ENCODE measurements around the gene RPIA. TPM values are rescaled to one million over a fixed set of nuclear protein-coding genes. Genes with fewer than 3 reads are reported as not detected.

The RPIA gene
- total RNA-seq (2016; rRNA removed; fragmentation: Illumina TruSeq; extraction: Trizol) (23.9 and 31.6 TPM in 2 replicates), polyA plus RNA-seq (2011; rRNA removed) (13.3 and 13.7 TPM in 2 replicates), polyA minus RNA-seq (2011; rRNA and poly(A)+ RNA removed; ENCODE audit: low replicate concordance) (8.2 and 8.9 TPM in 2 replicates), Bru-seq, nascent RNA (percentile 83 among the genes with signal in this experiment), BruChase-seq, experiment 1, labeled RNA remaining after a 6-hour chase (percentile 80 among the genes with signal in this experiment), BruChase-seq, experiment 2, labeled RNA remaining after a 2-hour chase (percentile 77 among the genes with signal in this experiment)
- 12.9 and 13.3 TPM in 2 replicates for total RNA-seq (2016; cell fraction: cytosol; rRNA removed; fragmentation: Illumina TruSeq; extraction: Trizol; ENCODE audit: low read depth)
- 23.0 and 31.5 TPM in 2 replicates for total RNA-seq (2016; cell fraction: insoluble cytoplasmic fraction; rRNA removed; fragmentation: Illumina TruSeq; extraction: Trizol)
- total RNA-seq (2016; cell fraction: membrane; rRNA removed; fragmentation: Illumina TruSeq; extraction: Trizol): 25.6 and 26.4 TPM in 2 replicates
- 14.1 and 18.1 TPM in 2 replicates for total RNA-seq (2016; cell fraction: nucleus; rRNA removed; fragmentation: Illumina TruSeq; extraction: Trizol)
- polyA plus RNA-seq (2011; cell fraction: cytosol; rRNA removed): 12.9 and 13.4 TPM in 2 replicates
- 6.1 and 9.3 TPM in 2 replicates for polyA plus RNA-seq (2011; cell fraction: nucleus; rRNA removed)
- 21.5 and 22.6 TPM in 2 replicates for polyA plus RNA-seq (2012)
- polyA plus RNA-seq (2016; cell fraction: cytosol; fragmentation: Illumina TruSeq; extraction: Trizol; ENCODE audit: low read depth): 23.8 and 26.4 TPM in 2 replicates
- 50.9 and 54.3 TPM in 2 replicates for polyA plus RNA-seq (2016; cell fraction: insoluble cytoplasmic fraction; fragmentation: Illumina TruSeq; extraction: Trizol; ENCODE audit: low read depth)
- 31.6 and 32.5 TPM in 2 replicates for polyA plus RNA-seq (2016; cell fraction: membrane; fragmentation: Illumina TruSeq; extraction: Trizol; ENCODE audit: low read depth)
- polyA plus RNA-seq (2016; cell fraction: nucleus; fragmentation: Illumina TruSeq; extraction: Trizol; ENCODE audit: insufficient read depth, low read depth): 37.5 and 37.9 TPM in 2 replicates
- 7.5 and 8.7 TPM in 2 replicates for polyA minus RNA-seq (2011; cell fraction: cytosol; rRNA and poly(A)+ RNA removed)
- 10.8 and 12.0 TPM in 2 replicates for polyA minus RNA-seq (2011; cell fraction: nucleus; rRNA and poly(A)+ RNA removed)
- long read RNA-seq, experiment 1, transcript RPIA-201 (9 exons, 1,848 nt): major isoform, 9 of 11 reads
- long read RNA-seq, experiment 1, partial matches to known transcripts: 2 of 11 reads
- long read RNA-seq, experiment 1, other reads (novel, unspliced or antisense): 0 of 11 reads
- long read RNA-seq, experiment 2, transcript RPIA-201 (9 exons, 1,848 nt): major isoform, 40 of 84 reads
- long read RNA-seq, experiment 2, partial matches to known transcripts: 1 of 84 reads
- long read RNA-seq, experiment 2, other reads (novel, unspliced or antisense): 43 of 84 reads

DNA sequence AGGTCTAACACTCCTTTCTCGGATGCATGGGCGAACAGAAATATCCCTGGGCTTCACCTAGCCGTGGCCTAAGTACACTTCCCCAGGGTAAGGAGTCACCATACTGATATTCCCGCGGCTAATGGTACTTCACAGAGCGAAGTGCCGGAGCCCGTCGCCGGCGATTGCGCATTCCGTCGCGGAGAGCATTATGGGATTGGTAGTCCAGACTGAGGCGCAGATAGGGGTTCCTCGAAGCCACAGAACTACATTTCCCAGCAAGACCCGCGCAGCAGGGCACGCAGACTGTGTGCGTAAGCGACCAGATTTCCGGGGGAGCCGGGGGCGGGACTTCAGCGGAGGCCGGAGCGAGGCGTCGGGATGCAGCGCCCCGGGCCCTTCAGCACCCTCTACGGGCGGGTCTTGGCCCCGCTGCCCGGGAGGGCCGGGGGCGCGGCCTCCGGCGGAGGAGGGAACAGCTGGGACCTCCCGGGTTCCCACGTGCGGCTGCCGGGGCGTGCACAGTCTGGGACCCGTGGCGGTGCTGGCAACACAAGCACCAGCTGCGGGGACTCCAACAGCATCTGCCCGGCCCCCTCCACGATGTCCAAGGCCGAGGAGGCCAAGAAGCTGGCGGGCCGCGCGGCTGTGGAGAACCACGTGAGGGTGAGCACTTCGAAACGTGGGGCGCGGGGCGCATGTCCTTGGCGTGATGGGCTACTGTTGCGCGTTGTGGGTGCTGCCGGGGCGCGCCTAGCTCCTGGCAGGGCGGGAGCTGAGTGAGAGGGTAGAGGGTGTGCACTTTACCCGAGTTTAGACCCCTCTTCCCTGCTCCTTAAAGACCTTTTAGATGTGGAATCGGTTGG lies at the start of gene RPIA:
Gene RPIA (plus strand): TSS at position 335 of the 845 bp plus-strand sequence. CDS start 26 bp downstream, at position 361.
- H3K9ac ChIP-seq (ENCODE audit: insufficient read depth, low read depth, low read length): peak within 1 kb of the TSS; percentile 88
- intact Hi-C loops (cut with micrococcal nuclease; ENCODE audit: unreplicated experiment) (loop anchor here (1.0 to 2.0 kb wide), 3 partner anchors 15 to 65 kb away; partner anchors contain the start of gene EIF2AK3), in situ Hi-C loops (cut with HindIII; ENCODE audit: extremely low pct_ligation_motif_present, low pct_unique_long_range_greater_than_20kb) (no loop called here)
- ATAC-seq (peak; percentile 96), FAIRE-seq (peak; percentile 59), DNase-seq (ENCODE audit: low spot score) (peak; percentile 99)
- peaks cover 50% of the 10 kb centered on the region for H3K4me1 ChIP-seq (ENCODE audit: insufficient read depth, low read length)
- peak within 1 kb of the TSS; percentile 94 for H2AFZ ChIP-seq (ENCODE audit: low read length)
- no peaks in the 10 kb centered on the region; a peak in 1 of 5 replicates for H3K27me3 ChIP-seq (ENCODE audit: control insufficient read depth in 1 of 2, insufficient read depth in 2 of 2, low read length in 2 of 2)
- H3K4me3 ChIP-seq (replicated peaks in 1 of 3; ENCODE audit: insufficient read depth in 1 of 3, low read depth in 2 of 3, low read length in 3 of 3): peak within 1 kb of the TSS; percentile 87 to 89 (median 88)
- ChIA-PET CTCF (ENCODE audit: low intra/inter-chr PET ratio, low total read pairs) (no interaction called here), POLR2A (interaction anchor here (0.6 to 2.9 kb wide), 11 partner anchors 10 to 676 kb away, joined by 3 to 24 read pairs (median 4); partner anchors contain the start of gene RNU2-63P)
- H4K20me1 ChIP-seq (ENCODE audit: insufficient read depth, low read length): no peaks in the 10 kb centered on the region
- H3K36me3 ChIP-seq (replicated peaks in 1 of 2; ENCODE audit: control insufficient read depth in 1 of 2, insufficient read depth in 2 of 2, low read length in 2 of 2): no peaks in the 10 kb centered on the region
- H3K27ac ChIP-seq (ENCODE audit: extremely low read length, insufficient read depth, low read length): peak within 1 kb of the TSS; percentile 82
- BruUV-seq (replicated peaks): no TSS peak
- peak within 1 kb of the TSS; percentile 99 for H3K4me2 ChIP-seq (ENCODE audit: low read depth, low read length)
- H3K9me3 ChIP-seq (ENCODE audit: low read length): no peaks in the 10 kb centered on the region
- H3K79me2 ChIP-seq (ENCODE audit: insufficient read depth, low read length): peaks cover 66% of the 10 kb centered on the region
- under 1% methylated on average over 24 of the region's 71 CpGs for WGBS (ENCODE audit: low lambda C conversion rate)
- peak; percentile 12; the same call in 1 of the 2 replicates for TF ChIP-seq MLX (CRISPR knock-in tag; IDR thresholded peaks at IDR 0.05)
- TF ChIP-seq SALL2 (CRISPR knock-in tag; IDR thresholded peaks at IDR 0.05): peak; percentile 85
- peak; percentile 52; the same call in 1 of the 2 replicates for TF ChIP-seq NFYC (CRISPR knock-in tag; IDR thresholded peaks at IDR 0.05)
- TF ChIP-seq PHF5A (CRISPR knock-in tag; IDR thresholded peaks at IDR 0.05; ENCODE audit: low read depth, unreplicated experiment): no peak
- TF ChIP-seq ZNF749 (CRISPR knock-in tag; IDR thresholded peaks at IDR 0.05; ENCODE audit: borderline replicate concordance): peak; percentile 55; the same call in 1 of the 2 replicates
- peak; percentile 65; the same call in 1 of the 2 replicates for TF ChIP-seq KLF9 (CRISPR knock-in tag; IDR thresholded peaks at IDR 0.05; ENCODE audit: low read depth)
- TF ChIP-seq KAT7 (CRISPR knock-in tag; IDR thresholded peaks at IDR 0.05; ENCODE audit: borderline replicate concordance): peak; percentile 32
- TF ChIP-seq ZNF839 (CRISPR knock-in tag; IDR thresholded peaks at IDR 0.05; ENCODE audit: borderline replicate concordance): peak; percentile 64
- no peak for TF ChIP-seq CERS6 (CRISPR knock-in tag; IDR thresholded peaks at IDR 0.05)
- TF ChIP-seq ZNF746 (CRISPR knock-in tag; IDR thresholded peaks at IDR 0.05): no peak; the same call in none of the 2 replicates
- TF ChIP-seq, protein P1, sequence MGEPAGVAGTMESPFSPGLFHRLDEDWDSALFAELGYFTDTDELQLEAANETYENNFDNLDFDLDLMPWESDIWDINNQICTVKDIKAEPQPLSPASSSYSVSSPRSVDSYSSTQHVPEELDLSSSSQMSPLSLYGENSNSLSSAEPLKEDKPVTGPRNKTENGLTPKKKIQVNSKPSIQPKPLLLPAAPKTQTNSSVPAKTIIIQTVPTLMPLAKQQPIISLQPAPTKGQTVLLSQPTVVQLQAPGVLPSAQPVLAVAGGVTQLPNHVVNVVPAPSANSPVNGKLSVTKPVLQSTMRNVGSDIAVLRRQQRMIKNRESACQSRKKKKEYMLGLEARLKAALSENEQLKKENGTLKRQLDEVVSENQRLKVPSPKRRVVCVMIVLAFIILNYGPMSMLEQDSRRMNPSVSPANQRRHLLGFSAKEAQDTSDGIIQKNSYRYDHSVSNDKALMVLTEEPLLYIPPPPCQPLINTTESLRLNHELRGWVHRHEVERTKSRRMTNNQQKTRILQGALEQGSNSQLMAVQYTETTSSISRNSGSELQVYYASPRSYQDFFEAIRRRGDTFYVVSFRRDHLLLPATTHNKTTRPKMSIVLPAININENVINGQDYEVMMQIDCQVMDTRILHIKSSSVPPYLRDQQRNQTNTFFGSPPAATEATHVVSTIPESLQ (CRISPR knock-in tag; conservative IDR thresholded peaks at IDR 0.05): 0 out of 2 replicates have a peak, but pooled peaks have one; percentile 32
- peak; percentile 92; the same call in 1 of the 2 replicates for TF ChIP-seq ZNF577 (CRISPR knock-in tag; IDR thresholded peaks at IDR 0.05; ENCODE audit: borderline replicate concordance, low read depth)

Measured in HepG2 (cell line).